ENCODE measurements around the gene DDX54. TPM values are rescaled to one million over a fixed set of nuclear protein-coding genes. Genes with fewer than 3 reads are reported as not detected.

The DDX54 gene
- total and polyA plus RNA-seq, 8 donors: 42.0 to 73.6 (median 60.8) TPM

- no peak overlapping the region for H3K4me3 ChIP-seq
- no peaks in the 10 kb centered on the region for H3K36me3 ChIP-seq
- peaks cover 7 to 59% of the 10 kb centered on the region in 2 donors for H3K27me3 ChIP-seq
- H3K27ac ChIP-seq: no peak overlapping the region
- H3K4me1 ChIP-seq: peaks cover 0 to 14% of the 10 kb centered on the region in 2 donors
- no peaks in the 10 kb centered on the region for H3K9me3 ChIP-seq
- ATAC-seq: no peak
- intact Hi-C loops (cut with DNase I): no loop called here
- DNase-seq: no peak
- TF ChIP-seq CTCF (IDR thresholded peaks at IDR 0.05): no peak
Observed at GRCh38 chr12:113146999-113147398, 38.3 kb downstream of the DDX54 start.

- ATAC-seq (no peak), DNase-seq (no peak)
- no peak overlapping the region for H3K27ac ChIP-seq
- intact Hi-C loops (cut with DNase I): no loop called here
- H3K36me3 ChIP-seq: no peaks in the 10 kb centered on the region
- peaks cover 0 to 14% of the 10 kb centered on the region in 2 donors for H3K4me1 ChIP-seq
- no peaks in the 10 kb centered on the region for H3K9me3 ChIP-seq
- TF ChIP-seq CTCF (IDR thresholded peaks at IDR 0.05): no peak
- peaks cover 0 to 48% of the 10 kb centered on the region in 2 donors for H3K27me3 ChIP-seq
- no peak overlapping the region for H3K4me3 ChIP-seq
Observed at GRCh38 chr12:113145720-113146551, 39.3 kb downstream of the DDX54 start.

- Histone ChIP-seq H3K4me1 (peaks cover 0 to 14% of the 10 kb centered on the region in 2 donors), H3K27ac (no peak overlapping the region), H3K9me3 (no peaks in the 10 kb centered on the region), H3K4me3 (no peak overlapping the region), H3K36me3 (no peaks in the 10 kb centered on the region), H3K27me3 (peaks cover 0 to 37% of the 10 kb centered on the region in 2 donors)
- ATAC-seq (no peak), DNase-seq (no peak)
- no peak for TF ChIP-seq CTCF (IDR thresholded peaks at IDR 0.05)
- intact Hi-C loops (cut with DNase I): no loop called here
Observed at GRCh38 chr12:113144806-113145205, 40.5 kb downstream of the DDX54 start.

- Histone ChIP-seq H3K36me3 (no peaks in the 10 kb centered on the region), H3K9me3 (no peaks in the 10 kb centered on the region), H3K27me3 (peaks cover 0 to 29% of the 10 kb centered on the region in 2 donors), H3K27ac (no peak overlapping the region), H3K4me3 (no peak overlapping the region), H3K4me1 (peaks cover 0 to 14% of the 10 kb centered on the region in 2 donors)
- DNase-seq (no peak), ATAC-seq (no peak)
- intact Hi-C loops (cut with DNase I): no loop called here
- TF ChIP-seq CTCF (IDR thresholded peaks at IDR 0.05): no peak
Observed at GRCh38 chr12:113143959-113144358, 41.3 kb downstream of the DDX54 start.

- H3K27me3 ChIP-seq: peaks cover 0 to 26% of the 10 kb centered on the region in 2 donors
- no peaks in the 10 kb centered on the region for H3K9me3 ChIP-seq
- H3K4me3 ChIP-seq: no peak overlapping the region
- no peaks in the 10 kb centered on the region for H3K36me3 ChIP-seq
- peak overlapping the region in 1 of 2 donors; percentile 50 for H3K27ac ChIP-seq
- intact Hi-C loops (cut with DNase I): no loop called here
- no peak for TF ChIP-seq CTCF (IDR thresholded peaks at IDR 0.05)
- ATAC-seq: peak; percentile 58
- peaks cover 0 to 14% of the 10 kb centered on the region in 2 donors for H3K4me1 ChIP-seq
- DNase-seq: no peak
Observed at GRCh38 chr12:113142886-113143332, 42.4 kb downstream of the DDX54 start.
